Natural killer cell (primary cell): ENCODE data around the gene ZNF862. TPM values are rescaled to one million over a fixed set of nuclear protein-coding genes. Genes with fewer than 3 reads are reported as not detected.

Experiments
- ATAC-seq, 3 donors: fragments of 150-1000 bp in 2 of 3; fragments of 200-7000 bp in 1 of 3; cut with Tn5 transposase; 1 replicate in 1 of 3; 2 replicates in 2 of 3; pipeline ENCODE4 v1.10.0; 2021; ENCODE audit warnings: mild to moderate bottlenecking in 2 of 3, moderate library complexity in 2 of 3
- DNase-seq, 2 donors: peaks; one replicate each; pipeline versions ENCODE4 v3.0.0 to v3.0.0-alpha.2; 2013 to 2021; ENCODE audit warnings: mixed read lengths in 1 of 2
- H3K27ac ChIP-seq: one replicate; pipeline ENCODE4 v1.5.1; 2013; ENCODE audit warnings: mild to moderate bottlenecking, low read length
- H3K27me3 ChIP-seq: one replicate; pipeline ENCODE4 v1.6.1; 2013; ENCODE audit warnings: low read length; ENCODE audit not compliant: control insufficient read depth, insufficient read depth
- H3K36me3 ChIP-seq: one replicate; pipeline ENCODE4 v1.6.1; 2013; ENCODE audit warnings: low read length; ENCODE audit not compliant: control insufficient read depth, insufficient read depth
- H3K4me1 ChIP-seq: one replicate; pipeline ENCODE4 v1.6.1; 2013; ENCODE audit warnings: low read length; ENCODE audit not compliant: control insufficient read depth, insufficient read depth
- H3K4me3 ChIP-seq: one replicate; pipeline ENCODE4 v1.5.1; 2013; ENCODE audit warnings: low read length
- H3K9me3 ChIP-seq: one replicate; pipeline ENCODE4 v1.6.1; 2013; ENCODE audit warnings: low read length; ENCODE audit not compliant: control insufficient read depth, insufficient read depth
- H3K27ac Mint-ChIP-seq, 2 donors: one replicate each; pipeline ENCODE4 v1.8.0; 2022; ENCODE audit warnings: mild to moderate bottlenecking in 2 of 2, mixed read lengths in 2 of 2, moderate library complexity in 1 of 2
- H3K27me3 Mint-ChIP-seq, 2 donors: one replicate each; pipeline ENCODE4 v1.8.0; 2022; ENCODE audit warnings: low read depth in 2 of 2, mixed read lengths in 2 of 2
- H3K36me3 Mint-ChIP-seq: one replicate; pipeline ENCODE4 v1.8.0; 2022; ENCODE audit warnings: mixed read lengths
- H3K4me1 Mint-ChIP-seq, 2 donors: one replicate each; pipeline ENCODE4 v1.8.0; 2022; ENCODE audit warnings: mixed read lengths in 2 of 2
- H3K4me3 Mint-ChIP-seq: one replicate; pipeline ENCODE4 v1.8.0; 2022; ENCODE audit warnings: mild to moderate bottlenecking, moderate library complexity, mixed read lengths
- H3K9me3 Mint-ChIP-seq, 2 donors: one replicate each; pipeline ENCODE4 v1.8.0; 2022; ENCODE audit warnings: mixed read lengths in 2 of 2
- WGBS: methylation state at CpG from one replicate; pipeline ENCODE4 v1.1.7; 2013; ENCODE audit warnings: missing lambda C conversion rate; ENCODE audit not compliant: insufficient coverage; 5-methylcytosine and 5-hydroxymethylcytosine counted together
- intact Hi-C: fragments of 100-400 bp; cut with micrococcal nuclease; formaldehyde crosslinking; loops from one replicate; pipeline ENCODE4 v1.14.2; 2022
- total RNA-seq, 4 donors: library from RNA; stranded (reverse); fragments of 120-200 nt in 1 of 4; gene quantifications; one replicate each; pipeline versions ENCODE4 v1.2.3 to v1.2.4, GENCODE V29; 2013 to 2022
- TF ChIP-seq, protein P1 (sequence below): fragments of 200-600 bp; IDR thresholded peaks from one replicate; pipeline ENCODE4 v1.8.0; 2022; ENCODE audit warnings: antibody characterized with exemption

Gene ZNF862
- total RNA-seq, 3 donors from 2014 or later (not counting 1 experiment from before 2014, with no cell fraction given): 21.4 to 28.9 (median 21.7) TPM

DNA sequence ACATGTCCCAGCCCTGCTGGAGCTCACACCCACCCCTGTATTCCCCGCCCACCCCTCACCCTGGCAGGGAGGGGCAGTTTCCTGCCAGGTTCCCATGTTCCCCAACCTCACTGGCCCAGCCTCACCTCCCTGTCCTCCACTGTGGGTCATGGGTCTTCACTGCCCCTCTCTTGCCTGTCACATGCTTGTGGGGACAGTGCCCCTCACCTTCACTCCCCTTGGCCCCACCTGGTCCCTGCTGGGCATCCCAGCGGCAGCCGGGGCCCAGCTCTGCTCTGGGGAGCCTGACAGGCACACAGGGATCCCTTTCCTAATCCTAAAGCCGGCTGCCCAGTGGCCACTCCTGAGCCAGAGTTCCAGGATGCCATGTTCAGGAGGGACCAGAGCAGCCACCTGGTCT, 21.4 kb upstream of the ZNF862 start:
- H3K36me3 ChIP-seq: no peaks in the 10 kb centered on the region
- Mint-ChIP-seq H3K9me3 (no peaks in the 10 kb centered on the region), H3K36me3 (no peaks in the 10 kb centered on the region), H3K27me3 (no peaks in the 10 kb centered on the region), H3K4me3 (no peak overlapping the region), H3K4me1 (no peaks in the 10 kb centered on the region), H3K27ac (no peak overlapping the region)
- 77% methylated on average over 4 of the region's 4 CpGs for WGBS
- ATAC-seq (no peak), DNase-seq (no peak)
- no peaks in the 10 kb centered on the region for H3K9me3 ChIP-seq
- no peak overlapping the region for H3K27ac ChIP-seq
- TF ChIP-seq, protein P1, sequence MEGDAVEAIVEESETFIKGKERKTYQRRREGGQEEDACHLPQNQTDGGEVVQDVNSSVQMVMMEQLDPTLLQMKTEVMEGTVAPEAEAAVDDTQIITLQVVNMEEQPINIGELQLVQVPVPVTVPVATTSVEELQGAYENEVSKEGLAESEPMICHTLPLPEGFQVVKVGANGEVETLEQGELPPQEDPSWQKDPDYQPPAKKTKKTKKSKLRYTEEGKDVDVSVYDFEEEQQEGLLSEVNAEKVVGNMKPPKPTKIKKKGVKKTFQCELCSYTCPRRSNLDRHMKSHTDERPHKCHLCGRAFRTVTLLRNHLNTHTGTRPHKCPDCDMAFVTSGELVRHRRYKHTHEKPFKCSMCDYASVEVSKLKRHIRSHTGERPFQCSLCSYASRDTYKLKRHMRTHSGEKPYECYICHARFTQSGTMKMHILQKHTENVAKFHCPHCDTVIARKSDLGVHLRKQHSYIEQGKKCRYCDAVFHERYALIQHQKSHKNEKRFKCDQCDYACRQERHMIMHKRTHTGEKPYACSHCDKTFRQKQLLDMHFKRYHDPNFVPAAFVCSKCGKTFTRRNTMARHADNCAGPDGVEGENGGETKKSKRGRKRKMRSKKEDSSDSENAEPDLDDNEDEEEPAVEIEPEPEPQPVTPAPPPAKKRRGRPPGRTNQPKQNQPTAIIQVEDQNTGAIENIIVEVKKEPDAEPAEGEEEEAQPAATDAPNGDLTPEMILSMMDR: no peak
- no peak overlapping the region for H3K4me3 ChIP-seq
- H3K4me1 ChIP-seq: no peaks in the 10 kb centered on the region
- no peaks in the 10 kb centered on the region for H3K27me3 ChIP-seq
- intact Hi-C loops: no loop called here

DNA sequence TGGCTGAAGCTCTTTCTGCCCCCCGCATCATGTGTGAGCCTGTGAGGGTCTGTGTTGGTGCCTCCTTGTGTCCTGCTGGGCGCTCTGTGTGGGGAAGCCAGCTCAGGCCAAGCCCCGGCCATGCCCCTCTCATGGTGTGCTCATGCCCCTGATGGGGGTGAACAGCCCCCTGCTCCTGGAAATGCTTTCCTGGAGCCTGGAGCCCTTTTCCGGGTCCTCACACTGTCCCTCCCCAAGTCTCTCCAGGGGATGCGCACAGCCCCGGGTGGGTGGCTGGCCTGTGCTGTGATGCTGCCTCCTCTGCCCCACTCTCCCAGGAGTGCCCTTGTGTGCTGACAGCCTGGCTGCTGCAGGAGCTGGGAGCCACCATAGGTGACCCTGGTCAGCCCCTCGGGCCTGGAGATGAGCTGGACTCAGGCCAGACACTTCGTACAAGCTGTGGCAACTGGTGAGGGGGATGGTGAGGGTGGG, 20.8 kb upstream of the ZNF862 start:
- H3K4me1 ChIP-seq: no peaks in the 10 kb centered on the region
- DNase-seq (no peak), ATAC-seq (no peak)
- no peaks in the 10 kb centered on the region for H3K36me3 Mint-ChIP-seq
- H3K9me3 Mint-ChIP-seq: no peaks in the 10 kb centered on the region
- no peak overlapping the region for H3K4me3 ChIP-seq
- no peaks in the 10 kb centered on the region for H3K4me1 Mint-ChIP-seq
- H3K36me3 ChIP-seq: no peaks in the 10 kb centered on the region
- intact Hi-C loops: no loop called here
- H3K27ac Mint-ChIP-seq: no peak overlapping the region
- no peaks in the 10 kb centered on the region for H3K9me3 ChIP-seq
- no peaks in the 10 kb centered on the region for H3K27me3 Mint-ChIP-seq
- WGBS: 81% methylated on average over 8 of the region's 8 CpGs
- no peak overlapping the region for H3K4me3 Mint-ChIP-seq
- TF ChIP-seq, protein P1: no peak
- no peaks in the 10 kb centered on the region for H3K27me3 ChIP-seq
- H3K27ac ChIP-seq: no peak overlapping the region

DNA sequence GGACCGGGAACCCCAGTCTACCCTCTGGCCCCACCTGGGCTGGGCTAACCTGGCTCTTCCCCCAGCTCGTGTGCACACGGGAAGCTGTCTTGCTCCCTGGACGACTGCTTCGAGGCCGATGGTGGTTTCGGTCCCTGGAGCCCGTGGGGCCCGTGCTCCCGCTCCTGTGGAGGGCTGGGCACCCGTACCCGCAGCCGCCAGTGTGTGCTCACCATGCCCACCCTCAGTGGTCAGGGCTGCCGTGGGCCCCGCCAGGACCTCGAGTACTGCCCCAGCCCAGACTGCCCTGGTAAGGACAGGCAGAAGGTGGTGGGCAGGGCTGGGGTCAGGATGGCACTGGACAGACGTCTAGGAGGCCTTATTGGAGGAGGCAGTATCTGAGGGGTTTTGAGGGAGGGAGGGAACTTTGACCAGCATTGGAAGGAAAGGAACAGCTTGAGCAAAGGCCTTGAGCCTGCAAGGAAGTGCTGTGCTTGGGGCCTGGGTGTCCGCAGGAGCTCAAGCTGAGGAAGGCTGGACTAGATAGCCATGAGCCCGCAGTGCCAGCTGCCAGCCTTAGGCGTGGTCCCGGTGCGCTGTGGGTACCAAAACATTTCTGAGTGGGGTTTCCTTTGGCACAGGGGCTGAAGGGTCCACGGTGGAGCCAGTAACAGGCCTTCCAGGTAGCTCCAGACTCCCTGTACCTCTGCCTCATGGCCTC, 20.2 kb upstream of the ZNF862 start:
- H3K27me3 Mint-ChIP-seq: no peaks in the 10 kb centered on the region
- H3K9me3 ChIP-seq: no peaks in the 10 kb centered on the region
- no peaks in the 10 kb centered on the region for H3K36me3 ChIP-seq
- H3K9me3 Mint-ChIP-seq: no peaks in the 10 kb centered on the region
- no peaks in the 10 kb centered on the region for H3K36me3 Mint-ChIP-seq
- no peaks in the 10 kb centered on the region for H3K4me1 ChIP-seq
- DNase-seq (no peak), ATAC-seq (no peak)
- TF ChIP-seq, protein P1: no peak
- no peak overlapping the region for H3K27ac ChIP-seq
- H3K4me3 ChIP-seq: no peak overlapping the region
- intact Hi-C loops: no loop called here
- H3K27me3 ChIP-seq: no peaks in the 10 kb centered on the region
- WGBS: 91% methylated on average over 23 of the region's 23 CpGs
- no peak overlapping the region for H3K4me3 Mint-ChIP-seq
- H3K27ac Mint-ChIP-seq: no peak overlapping the region
- H3K4me1 Mint-ChIP-seq: no peaks in the 10 kb centered on the region

DNA sequence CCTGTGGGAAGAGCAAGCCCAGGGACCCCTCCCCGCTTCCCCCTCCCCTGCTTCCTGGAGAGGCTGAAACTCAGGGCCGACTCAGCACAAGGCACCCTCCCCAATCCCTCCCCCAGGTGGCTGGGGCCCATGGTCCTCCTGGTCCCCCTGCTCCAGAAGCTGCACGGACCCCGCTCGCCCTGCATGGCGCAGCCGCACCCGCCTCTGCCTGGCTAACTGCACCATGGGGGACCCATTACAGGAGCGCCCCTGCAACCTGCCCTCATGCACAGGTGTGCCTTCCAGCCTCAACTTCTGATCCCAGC, 19.7 kb upstream of the ZNF862 start:
- 80% methylated on average over 9 of the region's 9 CpGs for WGBS
- Mint-ChIP-seq H3K9me3 (no peaks in the 10 kb centered on the region), H3K27ac (no peak overlapping the region), H3K36me3 (no peaks in the 10 kb centered on the region), H3K4me3 (no peak overlapping the region), H3K27me3 (no peaks in the 10 kb centered on the region), H3K4me1 (no peaks in the 10 kb centered on the region)
- Histone ChIP-seq H3K9me3 (no peaks in the 10 kb centered on the region), H3K4me1 (no peaks in the 10 kb centered on the region), H3K27ac (no peak overlapping the region), H3K36me3 (no peaks in the 10 kb centered on the region), H3K27me3 (no peaks in the 10 kb centered on the region), H3K4me3 (no peak overlapping the region)
- TF ChIP-seq, protein P1: no peak
- DNase-seq: no peak
- intact Hi-C loops: no loop called here
- ATAC-seq: no peak
